IMR-90 (cell line): ENCODE results near the gene POTEG.
"Not testable (repeated sequence)": the region's sequence is repeated elsewhere in the genome, so short reads cannot be mapped to it uniquely, and the experiment has no call there.

ENCODE experiments used
- CTCF ChIP-seq: conservative IDR thresholded peaks from 2 replicates; pipeline ENCODE4 v1.5.1; 2012; ENCODE audit warnings: mild to moderate bottlenecking, low read depth, low read length, improper control_type of control experiment
- FOS ChIP-seq: fragments of 150-350 bp; IDR thresholded peaks from 2 replicates; pipeline ENCODE4 v1.6.1; 2016; ENCODE audit warnings: low read depth, low read length
- MAFK ChIP-seq: IDR thresholded peaks from 2 replicates; pipeline ENCODE4 v1.6.1; 2012; ENCODE audit warnings: low read depth, low read length, improper control_type of control experiment
- POLR2A ChIP-seq: IDR thresholded peaks from 2 replicates; pipeline ENCODE4 v1.6.1; 2012; ENCODE audit warnings: mild to moderate bottlenecking, low read depth, low read length

GRCh38 chr14:19361636-19362253, 72.4 kb downstream of the POTEG start:
- TF ChIP-seq CTCF, POLR2A, FOS, MAFK: not testable (repeated sequence)
